HG02759 (cell line): ENCODE results near the gene SLC22A5.

ENCODE experiments used
- ATAC-seq: cut with Tn5 transposase; IDR thresholded peaks from one replicate; pipeline ENCODE4 v1.9.1; 2021; ENCODE audit warnings: mild to moderate bottlenecking, moderate library complexity; ENCODE audit not compliant: unreplicated experiment

SLC22A5 gene

DNA sequence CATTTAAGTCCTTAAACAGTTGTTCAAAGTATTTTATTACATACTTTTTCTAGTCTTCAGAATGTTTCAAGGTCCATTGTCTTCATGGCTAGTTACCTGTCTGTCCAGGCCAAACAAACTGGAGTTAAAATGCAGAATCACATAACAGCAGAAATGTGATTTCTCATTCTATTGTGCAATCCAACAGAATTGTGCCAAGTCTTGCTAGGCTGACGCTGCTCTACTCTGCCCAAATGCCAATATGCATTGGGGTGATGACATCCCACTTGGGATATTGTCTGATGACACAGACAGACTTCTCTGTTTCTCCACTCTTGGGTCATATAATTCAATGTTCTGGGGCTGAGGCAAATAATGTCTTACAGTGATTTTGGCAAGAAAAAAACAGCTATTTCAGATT, 5.2 kb upstream of the SLC22A5 start:
- no peak for ATAC-seq

DNA sequence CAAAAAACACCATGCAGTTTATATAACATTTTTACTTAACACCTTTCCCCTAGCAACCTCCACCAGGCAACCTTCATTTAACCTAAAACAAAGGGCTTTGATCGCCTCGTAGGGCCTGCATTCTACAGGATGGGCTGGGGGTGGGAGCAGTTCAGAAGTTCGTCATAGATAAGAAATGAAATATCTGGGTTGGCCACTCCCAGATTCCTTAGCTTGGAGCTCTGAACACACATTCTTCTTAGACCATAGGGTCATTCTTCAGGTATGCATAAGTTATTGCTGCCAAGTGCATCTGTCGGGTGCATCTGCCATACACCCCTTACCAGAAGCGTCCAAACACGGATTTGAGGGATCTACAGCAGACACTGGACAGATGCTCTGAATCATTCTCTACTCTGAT, 4.3 kb upstream of the SLC22A5 start:
- no peak for ATAC-seq

DNA sequence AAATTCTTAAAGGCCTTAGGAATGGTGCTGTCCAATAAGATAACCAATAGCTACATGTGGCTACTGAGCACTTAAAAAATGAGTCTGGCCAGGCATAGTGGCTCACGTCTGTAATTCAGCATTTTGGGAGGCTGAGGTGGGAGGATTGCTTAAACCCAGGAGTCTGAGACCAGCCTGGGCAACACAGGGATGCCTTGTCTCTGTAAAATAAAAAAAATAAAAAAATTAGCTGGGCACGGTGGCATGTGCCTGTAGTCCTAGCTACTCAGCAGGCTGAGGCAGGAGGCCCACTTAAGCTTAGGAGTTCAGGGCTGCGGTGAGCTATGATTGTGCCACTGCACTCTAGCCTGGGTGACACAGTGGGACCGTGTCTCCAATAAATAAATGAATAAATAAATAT, 1.3 kb upstream of the SLC22A5 start:
- no peak for ATAC-seq

DNA sequence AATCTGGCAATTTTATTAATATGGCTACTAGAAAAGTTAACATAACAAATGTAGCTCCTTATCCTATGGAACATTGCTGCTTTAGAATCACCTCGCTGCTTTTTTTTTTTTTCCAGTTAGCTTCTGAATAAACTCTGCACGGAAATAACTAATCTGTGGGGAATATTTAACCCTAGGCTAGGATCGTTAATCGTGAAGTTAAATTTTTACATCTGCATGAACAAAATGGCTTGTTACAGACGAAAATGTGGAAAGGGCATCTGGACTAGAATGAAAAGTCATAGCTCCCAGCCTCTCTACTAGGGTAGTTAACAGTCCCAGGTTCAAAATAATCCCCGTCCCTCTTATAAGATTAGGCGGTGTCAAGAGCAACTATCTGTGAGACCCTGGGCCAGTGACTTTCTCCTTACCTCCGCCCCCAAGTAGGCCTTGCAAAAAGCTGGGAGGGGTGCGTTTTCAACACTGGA, 470 bp upstream of the SLC22A5 start:
- no peak for ATAC-seq

DNA sequence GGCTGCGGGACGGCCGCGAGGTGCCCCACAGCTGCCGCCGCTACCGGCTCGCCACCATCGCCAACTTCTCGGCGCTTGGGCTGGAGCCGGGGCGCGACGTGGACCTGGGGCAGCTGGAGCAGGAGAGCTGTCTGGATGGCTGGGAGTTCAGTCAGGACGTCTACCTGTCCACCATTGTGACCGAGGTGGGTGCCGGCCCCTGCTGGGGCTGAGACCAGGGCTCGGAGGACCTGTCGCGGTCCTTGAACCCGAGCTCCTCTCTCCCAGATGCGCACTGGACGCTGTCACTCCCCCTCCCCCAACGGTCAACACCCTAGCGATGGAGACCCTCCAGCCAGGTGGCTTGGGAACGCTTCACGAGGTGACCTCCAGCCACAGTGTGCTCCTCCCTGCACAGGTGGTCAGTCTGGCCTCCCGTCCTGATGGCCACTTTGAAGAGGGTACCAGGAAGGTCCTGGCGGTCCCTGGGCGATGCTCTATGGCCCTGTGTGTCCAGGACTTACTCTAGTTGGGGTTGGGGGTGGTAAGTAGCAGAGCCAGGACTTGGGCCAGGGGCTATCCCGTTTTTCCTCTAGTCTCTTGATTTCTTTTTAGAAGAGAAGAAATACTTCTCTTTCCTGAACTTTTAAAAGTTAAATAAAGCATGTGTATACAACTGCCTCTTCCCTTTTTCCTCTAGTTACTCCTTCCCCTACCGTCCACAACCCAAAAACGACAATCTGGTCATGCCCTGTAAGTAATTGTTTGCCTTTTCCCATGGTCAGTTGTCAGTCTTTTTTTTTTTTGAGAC, 866 bp downstream of the SLC22A5 start:
- ATAC-seq, result no peak

DNA sequence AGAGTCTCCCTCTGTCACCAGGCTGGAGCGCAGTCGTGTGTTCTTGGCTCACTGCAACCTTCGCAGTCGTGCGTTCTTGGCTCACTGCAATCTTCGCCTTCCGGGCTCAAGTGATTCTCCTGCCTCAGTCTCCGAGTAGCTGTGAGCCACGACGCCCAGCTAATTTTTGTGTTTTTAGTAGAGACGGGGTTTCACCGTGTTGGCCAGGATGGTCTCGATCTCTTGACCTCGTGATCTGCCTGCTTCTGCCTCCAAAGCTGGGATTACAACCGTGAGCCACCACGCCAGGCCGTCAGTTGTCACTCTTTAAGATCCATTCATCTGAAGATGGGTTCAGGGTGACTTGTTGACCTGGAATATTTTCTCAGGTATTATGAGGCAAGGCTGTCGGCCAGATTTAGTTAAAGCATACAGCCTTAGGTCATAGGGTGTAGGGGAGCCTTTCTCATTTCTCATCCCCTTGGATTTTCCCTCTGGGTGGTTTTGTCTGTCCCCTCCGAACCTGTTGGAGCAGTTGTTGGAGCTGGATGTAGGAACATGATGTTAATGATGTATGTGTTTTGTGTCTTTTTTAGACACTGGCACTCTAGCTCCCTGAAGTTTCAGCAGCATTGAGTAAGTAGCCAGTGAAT, 1.6 kb downstream of the SLC22A5 start:
- no peak for ATAC-seq

DNA sequence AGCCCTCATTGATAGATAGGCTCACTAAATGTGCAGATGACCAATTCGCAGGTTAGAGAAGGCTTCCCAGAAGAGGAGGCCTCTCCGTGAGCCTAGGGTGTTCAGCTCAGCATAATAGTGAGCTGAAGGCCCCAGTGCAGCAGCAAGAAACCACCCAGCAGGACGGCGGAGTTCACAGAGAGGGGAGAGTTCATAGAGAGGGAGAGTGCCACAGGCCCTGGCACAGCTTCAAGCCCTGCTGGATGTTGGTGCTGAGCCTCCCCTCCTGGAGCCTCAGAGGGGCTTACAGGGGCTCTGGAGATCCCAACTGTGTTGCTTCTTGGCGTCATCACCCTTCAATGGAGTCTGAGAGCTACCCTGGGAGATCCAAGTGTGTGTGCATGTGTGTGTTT, 2.1 kb downstream of the SLC22A5 start:
- ATAC-seq, result no peak

DNA sequence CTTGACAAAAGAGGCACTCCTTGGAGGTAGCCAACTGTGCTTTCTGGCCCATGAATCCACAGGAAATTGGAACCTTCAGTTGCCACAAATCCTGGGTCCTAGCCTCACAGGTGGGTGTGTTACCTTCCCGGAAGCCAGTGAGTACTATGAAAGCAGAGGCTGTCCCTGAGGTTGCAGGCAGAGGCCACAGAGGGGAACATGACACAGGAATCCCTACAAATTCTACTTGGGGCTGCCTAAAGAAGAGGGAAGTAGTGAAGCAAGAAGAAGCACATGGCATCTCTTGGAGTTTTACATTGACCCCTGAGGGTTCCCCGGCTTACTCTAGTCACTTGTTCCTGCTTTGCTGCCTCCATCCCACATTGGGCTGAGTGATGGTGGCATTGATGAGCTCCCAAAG, 2.6 kb downstream of the SLC22A5 start:
- ATAC-seq, result no peak

DNA sequence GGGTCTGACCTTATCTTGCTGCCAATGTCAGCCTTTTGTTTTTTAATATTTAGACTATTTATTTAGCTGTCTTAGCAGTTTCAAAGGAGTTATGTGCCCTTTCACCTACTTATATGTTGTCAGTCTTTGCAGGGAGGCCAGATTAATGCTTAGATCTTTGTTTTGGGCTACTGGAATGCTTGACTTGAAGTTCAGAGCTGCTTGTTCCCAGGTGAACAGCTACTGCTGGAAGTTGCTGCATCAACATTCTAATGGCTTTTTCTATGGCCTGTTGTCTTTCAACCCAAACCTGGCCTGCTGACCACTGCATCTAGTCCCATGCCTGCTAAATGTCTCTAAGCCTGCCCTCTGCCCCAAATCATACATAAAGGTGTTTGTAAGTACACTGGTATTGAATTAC, 3.0 kb downstream of the SLC22A5 start:
- ATAC-seq, result no peak

DNA sequence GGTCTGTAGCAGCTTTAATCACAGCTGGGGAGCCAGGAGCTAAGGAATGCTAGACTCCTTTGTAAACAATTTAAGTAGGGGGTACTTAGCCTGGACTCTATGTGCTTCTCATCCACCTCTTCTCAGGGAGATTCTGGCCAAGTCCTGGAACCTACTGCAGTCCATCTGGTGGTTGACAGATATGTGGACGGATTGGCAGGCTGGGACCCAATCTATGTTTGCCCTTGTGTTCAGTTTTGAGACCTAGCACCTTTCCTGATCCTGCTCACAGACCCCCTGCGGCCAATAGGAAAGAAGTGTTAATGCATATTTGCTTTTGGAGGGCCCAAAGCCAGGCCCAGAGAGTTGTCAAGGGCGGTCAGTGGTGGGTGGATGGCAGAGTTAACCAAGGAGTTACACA, 6.4 kb downstream of the SLC22A5 start:
- no peak for ATAC-seq

DNA sequence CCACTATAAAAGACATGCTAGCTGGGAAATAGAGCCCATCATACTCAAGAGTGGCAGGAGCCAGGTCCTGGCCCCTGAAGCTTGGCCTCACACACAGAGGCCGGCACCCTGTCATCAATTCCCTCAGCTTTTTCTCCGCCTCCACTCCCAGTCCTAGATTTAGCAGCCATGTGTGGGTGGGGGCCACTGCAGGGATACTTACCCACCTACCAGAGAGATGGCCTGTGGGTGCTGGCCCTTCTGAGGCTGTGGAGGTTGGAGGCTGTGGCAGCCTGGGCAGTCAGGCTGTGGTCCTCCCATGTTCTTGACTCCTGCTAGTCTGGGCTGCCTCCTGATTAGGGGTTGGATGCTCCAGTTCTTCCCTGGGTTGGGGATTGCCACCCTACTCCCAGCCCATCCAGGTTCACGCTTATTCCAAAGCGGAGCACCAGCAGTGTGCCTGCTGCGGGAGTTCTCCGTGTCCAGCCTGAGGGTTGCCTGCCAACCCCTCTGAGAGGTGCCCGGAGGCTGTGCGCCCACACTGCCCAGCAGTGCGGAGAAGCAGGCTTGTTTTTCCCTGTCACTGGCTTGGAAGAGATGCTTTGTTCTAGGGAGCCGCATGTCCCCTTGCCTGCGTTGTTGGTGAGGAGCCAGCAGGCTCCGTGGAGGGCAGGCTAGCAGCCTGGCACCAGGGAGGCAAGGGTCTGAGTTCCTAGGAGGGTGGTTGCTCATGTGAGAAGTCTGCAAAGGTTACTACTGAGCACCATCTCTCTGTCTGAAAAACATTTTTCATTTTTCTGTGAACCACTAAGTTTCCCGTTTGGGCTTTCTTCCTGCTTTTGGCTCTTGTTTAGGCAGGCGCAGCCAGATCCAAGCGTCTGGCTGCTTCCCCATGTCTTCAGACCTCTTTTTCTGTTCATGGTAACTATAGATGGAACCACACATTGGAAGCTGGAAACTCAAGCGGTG, 7.5 kb downstream of the SLC22A5 start:
- ATAC-seq, result no peak

DNA sequence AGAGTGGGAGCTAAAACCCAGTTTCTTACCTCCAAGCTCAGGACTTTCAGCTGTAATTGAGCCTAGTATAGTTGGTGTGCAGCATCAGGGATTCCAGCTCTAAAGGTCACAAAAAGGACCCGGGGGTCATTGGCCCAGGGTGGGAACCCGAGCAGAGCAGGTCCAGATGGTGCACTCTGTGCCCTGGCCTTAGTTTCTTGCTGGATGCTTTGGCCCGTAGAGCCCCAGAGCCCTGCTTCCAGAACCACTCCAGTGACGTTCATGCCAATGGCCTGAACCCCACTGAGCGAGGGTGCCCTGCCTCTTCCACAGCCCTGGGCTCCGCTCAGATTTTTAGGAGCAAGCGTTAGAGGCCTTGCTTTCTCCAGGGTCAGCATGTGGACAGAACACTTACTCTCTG, 8.2 kb downstream of the SLC22A5 start:
- ATAC-seq, result no peak

DNA sequence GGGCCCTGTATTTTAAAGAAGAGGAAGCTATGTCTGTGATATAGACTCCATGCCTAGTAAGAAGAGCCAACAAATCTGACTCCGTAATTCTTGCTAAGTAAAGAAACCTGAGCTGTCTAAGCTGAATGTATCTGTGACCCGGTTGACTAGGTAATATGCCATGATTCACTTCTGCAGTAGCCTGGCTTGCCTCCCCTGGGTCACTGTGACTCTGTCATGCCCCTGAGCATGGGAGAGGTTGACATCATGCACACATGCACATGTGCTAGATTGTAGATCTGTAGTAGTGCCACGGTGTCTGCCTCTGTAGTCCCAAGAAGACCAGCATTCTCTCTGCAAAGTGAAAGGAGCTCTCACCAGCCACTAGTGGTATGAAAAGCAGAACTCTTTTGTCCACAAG, 9.1 kb downstream of the SLC22A5 start:
- no peak for ATAC-seq

DNA sequence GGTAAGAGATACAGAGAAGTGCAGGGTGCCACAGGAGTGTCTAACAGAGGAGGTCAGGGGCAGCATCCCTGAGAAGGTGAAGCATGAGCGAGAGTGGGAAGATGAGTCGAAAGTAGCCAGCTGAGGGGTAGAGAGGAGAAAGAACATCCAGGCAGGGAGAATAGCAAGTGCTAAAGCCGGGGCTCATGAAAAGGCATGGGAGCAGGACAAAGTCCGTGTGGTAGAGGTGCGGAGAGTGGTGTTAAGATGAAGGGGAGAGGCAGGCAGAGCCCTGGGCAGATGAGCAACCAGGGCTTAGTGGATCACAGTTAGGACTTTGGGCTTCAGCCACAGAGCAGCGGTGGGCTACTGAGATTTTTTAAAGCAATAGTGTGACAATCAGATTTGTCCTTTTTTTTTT, 10.5 kb downstream of the SLC22A5 start:
- no peak for ATAC-seq

DNA sequence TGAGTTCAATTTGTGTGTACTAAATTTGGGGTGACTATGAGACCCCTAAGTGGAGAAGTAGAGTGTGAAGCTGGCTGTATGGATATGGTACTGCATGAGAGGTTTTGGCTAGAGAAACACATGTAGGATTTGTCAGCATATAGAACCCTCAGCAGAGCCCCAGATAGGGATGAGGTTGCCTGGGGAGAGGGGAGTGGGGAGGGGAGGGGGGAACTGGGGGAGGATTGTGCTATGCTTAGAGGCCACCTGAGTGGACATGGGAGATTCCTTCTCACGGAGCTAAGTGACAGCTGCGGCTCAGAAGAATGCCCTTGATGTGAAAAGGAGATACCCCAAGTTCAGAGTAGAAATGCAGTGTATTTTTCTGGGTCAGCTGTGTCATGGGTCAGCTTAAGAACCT, 11.2 kb downstream of the SLC22A5 start:
- ATAC-seq, result no peak

DNA sequence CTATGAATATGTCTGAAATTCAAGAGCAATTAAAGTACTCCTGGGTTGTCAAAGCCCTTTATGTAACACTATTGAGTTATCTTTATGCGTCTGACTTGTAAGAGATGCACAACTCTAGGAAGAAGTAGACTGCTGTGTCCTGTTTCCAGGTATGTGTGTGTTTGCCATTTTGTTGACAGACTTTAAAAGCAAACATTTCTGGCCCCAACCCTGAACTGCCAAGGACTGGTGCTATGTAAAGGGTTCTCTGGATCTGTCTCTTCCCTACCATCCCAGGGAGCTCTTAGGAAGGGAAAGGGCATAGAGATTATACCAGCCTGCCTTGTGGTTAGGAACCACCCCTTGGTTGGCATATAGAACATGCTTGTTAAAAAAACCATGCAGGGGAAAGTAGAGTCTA, 12.1 kb downstream of the SLC22A5 start:
- no peak for ATAC-seq

DNA sequence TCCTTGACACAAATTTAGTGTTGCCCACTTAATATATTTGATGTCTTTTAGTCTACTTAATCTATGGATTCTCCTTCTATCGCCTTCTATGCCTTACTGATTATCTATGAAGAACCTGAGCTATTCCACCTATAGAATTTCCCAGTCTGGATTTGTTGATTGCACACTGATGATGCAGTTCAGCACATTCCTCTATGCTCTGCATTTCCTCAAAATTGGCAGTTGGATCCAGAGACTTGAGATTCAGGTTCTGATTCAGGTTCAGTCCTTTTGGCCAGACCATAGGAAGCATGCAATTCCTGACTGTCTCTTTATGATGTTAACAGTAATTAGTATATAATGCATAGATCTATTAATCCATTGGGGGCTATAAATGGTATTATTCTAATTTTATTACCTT, 13.8 kb downstream of the SLC22A5 start:
- ATAC-seq, result no peak

DNA sequence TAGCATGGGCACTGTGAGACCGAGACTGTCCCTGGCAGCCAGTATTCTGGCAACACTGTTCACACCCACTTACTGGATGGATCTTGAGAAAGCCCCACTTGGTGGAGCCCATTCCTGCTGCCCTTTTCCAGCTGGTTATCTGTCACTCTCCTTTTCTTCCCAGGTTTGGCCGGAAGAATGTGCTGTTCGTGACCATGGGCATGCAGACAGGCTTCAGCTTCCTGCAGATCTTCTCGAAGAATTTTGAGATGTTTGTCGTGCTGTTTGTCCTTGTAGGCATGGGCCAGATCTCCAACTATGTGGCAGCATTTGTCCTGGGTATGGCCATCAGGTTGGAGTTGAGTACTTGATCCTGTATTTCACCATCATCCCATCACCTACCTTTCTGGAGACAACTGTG, 14.5 kb downstream of the SLC22A5 start:
- no peak for ATAC-seq

DNA sequence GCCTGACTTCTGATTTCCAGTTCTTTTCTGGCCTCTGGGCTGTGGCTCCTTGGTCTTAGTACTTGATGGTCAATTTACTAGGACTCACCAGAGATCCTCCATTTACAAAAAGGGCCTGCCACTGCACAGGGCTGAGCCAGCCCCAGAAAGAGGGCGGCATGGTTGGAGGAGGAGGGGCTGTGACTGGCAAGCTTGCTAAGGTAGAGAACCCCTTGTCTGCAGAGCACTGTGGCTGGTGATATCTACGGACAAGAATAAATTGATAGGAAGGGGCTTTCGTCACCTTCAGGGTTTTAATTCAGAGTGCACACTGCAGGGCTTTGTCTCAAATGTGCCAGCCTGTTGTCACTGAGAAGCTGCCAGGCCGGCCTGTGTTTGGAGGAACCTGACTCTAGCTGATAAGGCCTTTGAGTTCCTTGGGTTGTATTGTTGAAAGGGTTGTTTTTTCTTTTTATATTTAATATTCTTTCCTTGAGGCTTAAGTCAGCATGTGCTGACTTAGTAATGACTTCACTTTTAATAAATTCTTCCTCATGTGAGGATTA, 15.1 kb downstream of the SLC22A5 start:
- ATAC-seq, result no peak

DNA sequence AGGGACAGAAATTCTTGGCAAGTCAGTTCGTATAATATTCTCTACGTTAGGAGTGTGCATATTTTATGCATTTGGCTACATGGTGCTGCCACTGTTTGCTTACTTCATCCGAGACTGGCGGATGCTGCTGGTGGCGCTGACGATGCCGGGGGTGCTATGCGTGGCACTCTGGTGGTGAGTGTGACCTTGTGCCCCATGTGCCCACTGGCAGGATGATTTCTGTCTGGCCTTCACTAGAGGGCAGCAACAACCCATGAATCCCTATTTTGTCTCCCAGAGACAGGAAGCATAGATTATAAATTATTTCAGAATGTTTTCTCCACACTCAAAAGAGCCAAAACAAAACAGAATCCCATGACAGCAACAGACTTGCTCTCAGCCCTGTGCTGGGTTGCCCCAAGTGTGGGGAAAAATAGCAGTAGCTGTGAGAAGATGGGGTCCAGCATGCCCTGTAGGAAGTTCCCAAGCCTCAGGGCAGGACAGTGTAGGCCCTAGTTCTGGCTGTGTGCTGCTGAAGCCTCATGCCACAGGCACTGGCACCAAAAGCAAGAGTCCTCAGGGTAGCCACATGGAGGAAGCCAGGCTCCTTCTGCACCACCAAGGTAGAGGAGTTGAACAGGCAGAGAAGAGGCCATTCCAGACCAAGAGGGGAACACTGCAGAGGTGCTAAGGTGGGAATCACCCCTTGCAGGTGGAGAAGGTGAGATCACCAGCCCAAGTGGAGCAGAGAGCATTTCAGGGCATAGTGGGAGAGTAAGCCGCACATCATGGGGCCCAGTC, 16.0 kb downstream of the SLC22A5 start:
- ATAC-seq, result peak; percentile 39
